ENCODE data around the gene GPA33. TPM values are rescaled to one million over a fixed set of nuclear protein-coding genes. Genes with fewer than 3 reads are reported as not detected.

Gene GPA33
- total and polyA plus RNA-seq, 9 of the 15 experiments (the other 6 are each of a cell fraction or from before 2014, with no cell fraction given), result 0.13 TPM; not detected in 8

- DNase-seq (ENCODE audit: extremely low read depth in 1 of 4, low spot score in 3 of 4) (no peak), ATAC-seq (no peak), FAIRE-seq (no peak)
- 4% methylated on average over 5 of the region's 5 CpGs for WGBS (ENCODE audit: insufficient coverage, low coverage, missing lambda C conversion rate)
- peaks cover 54 to 78% of the 10 kb centered on the region in 2 experiments for H3K27me3 ChIP-seq (ENCODE audit: control insufficient read depth in 2 of 2, insufficient read depth in 2 of 2, low read length in 2 of 2)
- in situ Hi-C loops (cut with MboI), result no loop called here
- ChIA-PET POLR2A (no interaction called here), CTCF (ENCODE audit: low intra/inter-chr PET ratio) (no interaction called here)
- H3K27ac ChIP-seq (ENCODE audit: extremely low read depth, low read depth, low read length), result no peak overlapping the region
- H3K4me2 ChIP-seq (ENCODE audit: insufficient read depth, low read length), result no peak overlapping the region
- H3K36me3 ChIP-seq (ENCODE audit: control insufficient read depth, insufficient read depth, low read length), result no peaks in the 10 kb centered on the region
- no peak overlapping the region for H2AFZ ChIP-seq (ENCODE audit: low read depth, low read length)
- no peaks in the 10 kb centered on the region for H4K20me1 ChIP-seq (replicated peaks; ENCODE audit: control insufficient read depth, insufficient read depth, low read length)
- no peak overlapping the region for H3K9ac ChIP-seq (ENCODE audit: insufficient read depth in 1 of 2, low read depth in 2 of 2, low read length in 2 of 2)
- H3K4me1 ChIP-seq (replicated peaks in 1 of 2; ENCODE audit: control insufficient read depth in 2 of 2, insufficient read depth in 2 of 2, low read length in 2 of 2), result peaks cover 0 to 16% of the 10 kb centered on the region in 2 experiments; a peak in 3 of 5 replicates
- BruUV-seq (replicated peaks), result no TSS peak
- no peaks in the 10 kb centered on the region for H3K79me2 ChIP-seq (ENCODE audit: control insufficient read depth, insufficient read depth, low read length)
- no peak overlapping the region for H3K4me3 ChIP-seq
- no peaks in the 10 kb centered on the region for H3K9me3 ChIP-seq (replicated peaks; ENCODE audit: control insufficient read depth, insufficient read depth, low read depth, low read length)
- H3K9me1 ChIP-seq (ENCODE audit: control insufficient read depth, insufficient read depth, low read length), result peaks cover 4% of the 10 kb centered on the region
- intact Hi-C loops (cut with micrococcal nuclease), result no loop called here
- TF ChIP-seq ZNF311 (CRISPR knock-in tag; IDR thresholded peaks at IDR 0.05) (no peak), ZNF24 (IDR thresholded peaks at IDR 0.05) (no peak), ETV5 (CRISPR knock-in tag; IDR thresholded peaks at IDR 0.05; ENCODE audit: low read depth) (no peak), MYC (IDR thresholded peaks at IDR 0.05; ENCODE audit: low read depth, low read length) (no peak), MYC (CRISPR knock-in tag; IDR thresholded peaks at IDR 0.05; ENCODE audit: borderline replicate concordance, low read depth) (no peak), MYBL2 (IDR thresholded peaks at IDR 0.05; ENCODE audit: low read depth) (no peak), MYBL2 (CRISPR knock-in tag; IDR thresholded peaks at IDR 0.05; ENCODE audit: borderline replicate concordance) (no peak), TFE3 (CRISPR knock-in tag; IDR thresholded peaks at IDR 0.05) (no peak), ZBTB12 (CRISPR knock-in tag; IDR thresholded peaks at IDR 0.05) (no peak), MTA3 (IDR thresholded peaks at IDR 0.05; ENCODE audit: borderline replicate concordance) (no peak), GATA2 (CRISPR knock-in tag; IDR thresholded peaks at IDR 0.05) (no peak), ZBTB8A (IDR thresholded peaks at IDR 0.05; ENCODE audit: partially characterized antibody) (no peak), ARID3B (CRISPR knock-in tag; IDR thresholded peaks at IDR 0.05; ENCODE audit: borderline replicate concordance) (no peak), ZKSCAN1 (IDR thresholded peaks at IDR 0.05; ENCODE audit: low read depth, low read length) (no peak), ZFP30 (CRISPR knock-in tag; IDR thresholded peaks at IDR 0.05; ENCODE audit: borderline replicate concordance) (no peak), MEF2D (tag; conservative IDR thresholded peaks at IDR 0.05; ENCODE audit: low read depth) (no peak), PRPF4 (IDR thresholded peaks at IDR 0.05; ENCODE audit: insufficient read depth, low read depth, low read length, poor library complexity, severe bottlenecking) (no peak), ZNF398 (CRISPR knock-in tag; IDR thresholded peaks at IDR 0.05) (no peak)
These were observed 31.9 kb upstream of the GPA33 start for GRCh38 chr1:167122121-167122480.
